Activated CD8-positive, alpha-beta memory T cell treated with anti-CD3 and anti-CD28 coated beads for 36 hours (primary cell): ENCODE data around the gene FAM89A. TPM values are rescaled to one million over a fixed set of nuclear protein-coding genes. Genes with fewer than 3 reads are reported as not detected.
"Not testable (repeated sequence)": the region's sequence is repeated elsewhere in the genome, so short reads cannot be mapped to it uniquely, and the experiment has no call there.

Experiments
- CTCF ChIA-PET: fragments of 350-600 bp; sonication (Branson Sonifier 250); formaldehyde crosslinking; loops from one replicate; lab custom pipeline; 2021; ENCODE audit warnings: antibody characterized with exemption; lab: Charles Lee
- POLR2A ChIA-PET: fragments of 350-600 bp; sonication (Branson Sonifier 250); formaldehyde crosslinking; loops from one replicate; lab custom pipeline; 2021; ENCODE audit warnings: antibody characterized with exemption; lab: Charles Lee
- total RNA-seq, 2 experiments: library from RNA; stranded (reverse); gene quantifications; one replicate each; pipeline ENCODE4 v1.2.3, GENCODE V29; 2021

The FAM89A gene
- total RNA-seq, 2 experiments from 2014 or later = 14.3 to 15.7 TPM

- POLR2A ChIA-PET = no interaction called here
- CTCF ChIA-PET = no interaction called here
These were observed 19.6 kb upstream of the FAM89A start for GRCh38 chr1:231059566-231060193.

GRCh38 chr1:231058416-231059109 is 18.5 kb upstream of the FAM89A start:
- CTCF ChIA-PET = no interaction called here
- POLR2A ChIA-PET = no interaction called here

- ChIA-PET CTCF (no interaction called here), POLR2A (no interaction called here)
These were observed 17.4 kb upstream of the FAM89A start for GRCh38 chr1:231057410-231057809.

GRCh38 chr1:231055271-231055670 is 15.2 kb upstream of the FAM89A start:
- CTCF ChIA-PET = no interaction called here
- POLR2A ChIA-PET = no interaction called here

- CTCF ChIA-PET = interaction anchor here (1.1 to 1.2 kb wide), 2 partner anchors 18 to 39 kb away, joined by 3 read pairs; no protein-coding TSS in a partner anchor
- POLR2A ChIA-PET = interaction anchor here (0.6 kb wide), 1 partner anchor 132 kb away, joined by 3 read pairs; no protein-coding TSS in a partner anchor
These were observed 13.6 kb upstream of the FAM89A start for GRCh38 chr1:231053493-231054162.

- POLR2A ChIA-PET = no interaction called here
- CTCF ChIA-PET = interaction anchor here (1.2 kb wide), 1 partner anchor 40 kb away, joined by 3 read pairs; no protein-coding TSS in a partner anchor
These were observed 12.7 kb upstream of the FAM89A start for GRCh38 chr1:231052777-231053176.

- POLR2A ChIA-PET, CTCF ChIA-PET: not testable (repeated sequence)
These were observed 10.9 kb upstream of the FAM89A start for GRCh38 chr1:231050932-231051331.

GRCh38 chr1:231050395-231050794 is 10.3 kb upstream of the FAM89A start:
- CTCF ChIA-PET = no interaction called here
- POLR2A ChIA-PET = no interaction called here

GRCh38 chr1:231049121-231049979 is 9.3 kb upstream of the FAM89A start:
- POLR2A ChIA-PET = no interaction called here

GRCh38 chr1:231048419-231048818 is 8.4 kb upstream of the FAM89A start:
- CTCF ChIA-PET = interaction anchor here (0.7 kb wide), 1 partner anchor 206 kb away, joined by 3 read pairs; no protein-coding TSS in a partner anchor
- POLR2A ChIA-PET = not testable (repeated sequence)

More at GRCh38 chr1:231049121-231049979, 9.3 kb upstream of the FAM89A start:
- CTCF ChIA-PET = interaction anchor here (0.7 kb wide), 1 partner anchor 156 kb away, joined by 3 read pairs; no protein-coding TSS in a partner anchor

GRCh38 chr1:231047529-231047928 is 7.5 kb upstream of the FAM89A start:
- POLR2A ChIA-PET, CTCF ChIA-PET: not testable (repeated sequence)

GRCh38 chr1:231046730-231047395 is 6.8 kb upstream of the FAM89A start:
- ChIA-PET CTCF (no interaction called here), POLR2A (no interaction called here)

- CTCF ChIA-PET = interaction anchor here (0.6 kb wide), 1 partner anchor 128 kb away, joined by 3 read pairs; no protein-coding TSS in a partner anchor
- POLR2A ChIA-PET = not testable (repeated sequence)
These were observed 6.1 kb upstream of the FAM89A start for GRCh38 chr1:231045921-231046729.

- CTCF ChIA-PET = interaction anchor here (0.6 kb wide), 1 partner anchor 128 kb away, joined by 3 read pairs; no protein-coding TSS in a partner anchor
These were observed 5.2 kb upstream of the FAM89A start for GRCh38 chr1:231045286-231045685.

GRCh38 chr1:231044588-231044987 is 4.5 kb upstream of the FAM89A start:
- ChIA-PET CTCF (no interaction called here), POLR2A (no interaction called here)

More at GRCh38 chr1:231045286-231045685, 5.2 kb upstream of the FAM89A start:
- POLR2A ChIA-PET = no interaction called here

- ChIA-PET POLR2A (no interaction called here), CTCF (interaction anchor here (1.3 kb wide), 1 partner anchor 51 kb away, joined by 3 read pairs; no protein-coding TSS in a partner anchor)
These were observed 1.7 kb upstream of the FAM89A start for GRCh38 chr1:231041719-231042261.
